Fibroblast of the aortic adventitia (primary cell): ENCODE data around the gene GCHFR. TPM values are rescaled to one million over a fixed set of nuclear protein-coding genes. Genes with fewer than 3 reads are reported as not detected.

Source experiments
- DNase-seq: peaks from one replicate; pipeline ENCODE4 v3.0.0-alpha.2; 2010; ENCODE audit warnings: low read depth
- H3K4me3 ChIP-seq: 2 replicates; pipeline ENCODE4 v1.5.1; 2011; ENCODE audit warnings: low read depth, mild to moderate bottlenecking, control low read depth, low read length, moderate library complexity
- total RNA-seq: library from RNA; depleted of rRNA; stranded (reverse); fragments of >200 nt; gene quantifications from 2 replicates; pipeline ENCODE4 v1.2.3, GENCODE V29; 2012; ENCODE audit warnings: low replicate concordance
- TF ChIP-seq, protein P1 (sequence below): IDR thresholded peaks from 2 replicates; pipeline ENCODE4 v1.5.1; 2011; ENCODE audit warnings: mild to moderate bottlenecking, low read length, control low read depth, inconsistent platforms; ENCODE audit not compliant: insufficient read depth

Gene GCHFR
- total RNA-seq, 1 donor: 2.0 TPM

DNA sequence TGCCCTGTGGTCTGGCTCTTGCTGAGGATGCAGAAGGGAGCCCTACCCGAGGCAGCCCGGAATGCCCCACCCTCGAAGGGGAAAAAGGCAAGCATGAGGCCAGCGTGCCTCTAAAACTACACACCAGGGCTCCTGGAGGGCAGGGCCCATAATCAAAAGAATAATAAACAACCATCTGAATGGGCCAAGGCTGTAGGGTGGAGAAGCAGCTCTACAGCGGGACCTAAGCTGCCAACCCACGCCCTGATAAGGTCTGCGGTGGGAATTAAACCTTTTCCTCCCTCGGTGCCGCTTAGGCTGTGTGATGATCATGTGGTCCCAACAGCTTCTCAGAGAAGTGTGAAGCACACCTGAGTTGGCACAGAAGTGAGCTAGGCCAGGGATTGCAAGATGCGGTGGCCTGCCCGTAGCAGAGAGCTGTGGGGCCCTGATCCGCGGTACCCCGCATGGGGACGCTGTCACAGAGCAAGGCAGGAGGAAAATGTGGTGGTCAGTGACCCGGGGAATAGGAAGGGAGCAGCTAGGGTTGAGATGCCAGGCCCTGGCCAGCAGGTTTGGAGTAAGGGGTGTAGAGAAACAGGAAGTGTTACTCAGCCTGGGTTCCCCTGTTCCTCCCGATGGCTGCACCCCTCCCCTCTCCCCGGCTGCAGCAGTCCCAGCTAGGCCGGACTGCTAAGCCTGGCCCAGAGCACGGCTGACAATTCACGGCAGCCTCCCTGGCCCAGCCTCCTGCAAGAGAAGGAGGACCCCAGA lies 4.8 kb downstream of the GCHFR start:
- no peak overlapping the region for H3K4me3 ChIP-seq
- DNase-seq: peak; percentile 64
- TF ChIP-seq, protein P1, sequence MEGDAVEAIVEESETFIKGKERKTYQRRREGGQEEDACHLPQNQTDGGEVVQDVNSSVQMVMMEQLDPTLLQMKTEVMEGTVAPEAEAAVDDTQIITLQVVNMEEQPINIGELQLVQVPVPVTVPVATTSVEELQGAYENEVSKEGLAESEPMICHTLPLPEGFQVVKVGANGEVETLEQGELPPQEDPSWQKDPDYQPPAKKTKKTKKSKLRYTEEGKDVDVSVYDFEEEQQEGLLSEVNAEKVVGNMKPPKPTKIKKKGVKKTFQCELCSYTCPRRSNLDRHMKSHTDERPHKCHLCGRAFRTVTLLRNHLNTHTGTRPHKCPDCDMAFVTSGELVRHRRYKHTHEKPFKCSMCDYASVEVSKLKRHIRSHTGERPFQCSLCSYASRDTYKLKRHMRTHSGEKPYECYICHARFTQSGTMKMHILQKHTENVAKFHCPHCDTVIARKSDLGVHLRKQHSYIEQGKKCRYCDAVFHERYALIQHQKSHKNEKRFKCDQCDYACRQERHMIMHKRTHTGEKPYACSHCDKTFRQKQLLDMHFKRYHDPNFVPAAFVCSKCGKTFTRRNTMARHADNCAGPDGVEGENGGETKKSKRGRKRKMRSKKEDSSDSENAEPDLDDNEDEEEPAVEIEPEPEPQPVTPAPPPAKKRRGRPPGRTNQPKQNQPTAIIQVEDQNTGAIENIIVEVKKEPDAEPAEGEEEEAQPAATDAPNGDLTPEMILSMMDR: no peak

DNA sequence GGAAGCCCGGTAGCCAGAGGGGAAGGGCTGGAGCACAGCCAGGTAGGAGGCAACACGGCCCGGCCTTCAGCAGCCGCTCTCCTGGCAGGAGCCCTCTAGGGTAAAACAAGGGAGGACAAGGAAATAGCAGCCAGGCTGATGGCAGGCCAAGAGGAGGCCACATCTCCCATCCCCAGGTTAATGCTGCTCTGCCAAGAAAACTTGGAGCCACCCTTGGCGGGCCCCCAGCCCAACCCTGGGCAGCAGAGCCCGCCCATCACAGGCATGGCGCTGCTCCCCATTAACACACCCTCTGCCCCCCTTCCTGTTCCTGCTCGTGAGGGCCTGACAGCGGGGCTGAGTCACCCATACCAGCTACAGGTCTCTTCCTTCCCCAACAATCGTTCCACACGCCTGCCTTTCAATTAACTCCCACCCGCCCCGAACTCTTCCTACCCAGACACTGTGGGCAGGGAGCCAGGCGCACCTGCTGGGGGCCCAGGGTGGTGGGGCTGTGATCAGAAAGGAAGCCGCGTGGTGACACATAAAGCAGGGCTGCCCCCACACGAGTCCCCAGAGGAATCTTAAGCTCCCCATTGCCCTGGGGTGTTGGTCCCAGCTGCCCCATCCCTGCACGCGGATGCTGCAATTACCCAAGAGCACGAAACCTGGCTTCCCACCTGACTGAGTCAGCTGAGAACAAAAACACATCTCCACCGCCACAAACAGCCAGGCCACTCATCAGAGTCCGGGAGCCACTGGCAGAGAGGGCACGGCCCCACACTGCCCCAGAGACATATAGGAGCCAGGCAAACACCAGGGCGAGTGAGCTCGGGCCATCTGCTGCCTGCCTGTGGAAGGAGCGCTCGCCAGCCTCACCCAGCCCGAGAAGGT lies 5.6 kb downstream of the GCHFR start, which contains the start of gene C15orf62:
Gene C15orf62 (plus strand): TSS at position 707 of the 873 bp plus-strand sequence. CDS start 516 bp downstream, outside the sequence.
- TF ChIP-seq, protein P1: no peak
- H3K4me3 ChIP-seq: no peak within 1 kb of the TSS
- peak; percentile 65 for DNase-seq

DNA sequence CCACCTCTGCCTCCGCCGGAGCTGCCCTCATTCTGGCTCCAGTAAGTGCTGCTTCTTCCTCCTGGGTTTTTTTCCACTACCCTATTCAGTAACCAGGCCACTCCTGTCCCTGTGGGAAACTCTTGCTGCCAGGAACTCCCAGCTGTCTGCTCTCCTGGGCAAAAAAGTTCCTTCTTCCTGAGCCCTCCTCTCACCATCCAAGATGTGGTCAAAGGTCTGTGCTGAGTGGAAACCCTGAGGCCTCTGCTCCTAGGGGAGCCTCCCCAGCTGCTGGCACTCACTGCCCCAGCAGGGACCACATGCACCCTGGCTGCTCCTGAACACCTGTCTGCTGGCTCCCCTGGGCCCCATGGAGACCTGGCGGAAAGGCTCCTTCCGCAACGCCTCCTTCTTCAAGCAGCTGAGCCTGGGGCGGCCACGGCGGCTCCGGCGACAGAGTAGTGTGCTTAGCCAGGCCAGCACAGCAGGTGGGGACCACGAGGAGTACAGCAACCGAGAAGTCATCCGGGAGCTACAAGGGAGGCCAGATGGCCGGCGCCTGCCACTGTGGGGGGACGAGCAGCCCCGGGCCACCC lies 6.4 kb downstream of the GCHFR start:
- TF ChIP-seq, protein P1: no peak
- no peak for DNase-seq
- H3K4me3 ChIP-seq: no peak overlapping the region

DNA sequence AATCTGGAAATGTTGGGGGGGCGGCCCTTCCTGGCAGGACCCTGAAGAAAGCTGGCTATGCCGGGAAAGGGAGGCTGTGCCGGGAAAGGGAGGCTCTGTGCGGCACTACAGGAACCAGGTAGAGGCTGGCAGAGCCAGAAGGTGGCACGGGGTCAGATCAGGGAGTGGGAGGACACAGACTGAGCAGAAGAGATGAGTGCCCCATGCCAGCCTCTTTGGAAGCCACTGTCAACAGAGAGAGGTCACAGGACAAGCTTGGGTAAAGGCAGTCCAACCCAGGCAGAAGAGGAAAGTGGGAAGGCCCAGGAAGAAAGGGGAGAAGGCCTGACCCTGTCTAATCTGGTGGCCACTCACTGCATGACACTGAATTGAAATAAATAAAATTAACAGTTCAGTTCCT lies 7.4 kb downstream of the GCHFR start:
- DNase-seq: no peak

DNA sequence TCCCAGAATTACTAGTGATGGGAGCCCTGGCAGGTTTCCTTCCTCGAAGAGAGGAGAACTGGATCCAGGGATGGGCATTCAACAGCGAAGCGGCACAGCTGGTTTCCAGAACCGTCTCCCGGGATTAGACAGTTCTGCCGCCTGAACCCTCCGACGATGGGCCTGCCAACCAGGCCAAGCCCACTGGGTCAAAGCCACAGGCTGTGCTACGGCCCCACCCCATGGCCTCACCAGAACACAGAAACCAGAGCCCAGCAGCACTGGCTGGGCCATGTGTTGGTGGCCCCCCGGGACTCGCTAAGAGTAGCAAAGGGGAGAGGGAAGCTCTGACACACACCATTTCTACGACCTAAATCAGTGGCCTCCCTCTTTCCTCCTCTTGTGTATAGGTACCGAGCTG lies 8.1 kb downstream of the GCHFR start:
- no peak overlapping the region for H3K4me3 ChIP-seq
- TF ChIP-seq, protein P1: no peak
- DNase-seq: no peak

More for the DNA sequence above, 7.4 kb downstream of the GCHFR start:
- no peak overlapping the region for H3K4me3 ChIP-seq
- TF ChIP-seq, protein P1: no peak

DNA sequence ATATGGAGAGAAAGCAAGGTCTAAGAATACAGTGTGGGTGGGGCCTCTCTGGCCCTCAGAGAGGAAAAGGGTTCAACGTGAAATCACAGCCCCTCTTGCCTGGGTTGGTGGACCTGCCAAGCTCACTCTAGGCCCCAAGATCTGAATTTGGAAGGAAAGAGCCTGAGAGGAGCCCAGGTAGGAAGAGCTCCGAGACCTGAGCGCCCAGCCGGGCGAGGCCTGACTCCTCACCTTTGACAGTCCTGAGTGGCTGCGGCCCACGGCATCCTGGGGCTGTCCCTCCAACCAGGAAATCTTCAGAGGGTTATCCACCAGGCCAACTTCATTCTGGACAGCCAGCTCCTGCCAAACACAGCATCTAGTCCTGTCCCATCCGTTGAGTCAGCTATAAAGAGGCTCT lies 9.6 kb downstream of the GCHFR start:
- no peak for DNase-seq
- TF ChIP-seq, protein P1: no peak
- H3K4me3 ChIP-seq: no peak overlapping the region
